Measurements from ENCODE around the gene EEF1B2.
"Not testable (repeated sequence)": the region's sequence is repeated elsewhere in the genome, so short reads cannot be mapped to it uniquely, and the experiment has no call there.

EEF1B2 gene

GRCh38 chr2:206159346-206160124 is at the start of gene EEF1B2, which contains the start of gene NDUFS1:
TSS of gene EEF1B2 (plus strand) at chr2:206159895. CDS start at chr2:206159980, 85 bp downstream.
TSS of gene NDUFS1 (minus strand) at chr2:206159444. CDS start at chr2:206153678, 5,766 bp downstream.
- peak; percentile 96 for DNase-seq (ENCODE audit: low read depth)

- no peak for DNase-seq (ENCODE audit: low read depth)
Measured at GRCh38 chr2:206112108-206112507, 47.6 kb upstream of the EEF1B2 start.

- DNase-seq (ENCODE audit: low read depth): peak; percentile 32
Measured at GRCh38 chr2:206112846-206113547, 46.7 kb upstream of the EEF1B2 start.

GRCh38 chr2:206115026-206115578 is 44.6 kb upstream of the EEF1B2 start:
- DNase-seq (ENCODE audit: low read depth): no peak

GRCh38 chr2:206116278-206116677 is 43.4 kb upstream of the EEF1B2 start:
- no peak for DNase-seq (ENCODE audit: low read depth)

- not testable (repeated sequence) for DNase-seq (ENCODE audit: low read depth)
Measured at GRCh38 chr2:206122569-206122968, 37.1 kb upstream of the EEF1B2 start.

- DNase-seq (ENCODE audit: low read depth): no peak
Measured at GRCh38 chr2:206125901-206126300, 33.8 kb upstream of the EEF1B2 start.

- no peak for DNase-seq (ENCODE audit: low read depth)
Measured at GRCh38 chr2:206127656-206128055, 32.0 kb upstream of the EEF1B2 start.

- no peak for DNase-seq (ENCODE audit: low read depth)
Measured at GRCh38 chr2:206143451-206143850, 16.2 kb upstream of the EEF1B2 start.

- DNase-seq (ENCODE audit: low read depth): no peak
Measured at GRCh38 chr2:206144383-206144782, 15.3 kb upstream of the EEF1B2 start.

- no peak for DNase-seq (ENCODE audit: low read depth)
Measured at GRCh38 chr2:206145665-206146064, 14.0 kb upstream of the EEF1B2 start.

GRCh38 chr2:206149330-206149729 is 10.4 kb upstream of the EEF1B2 start:
- DNase-seq (ENCODE audit: low read depth): no peak

GRCh38 chr2:206150168-206150567 is 9.5 kb upstream of the EEF1B2 start:
- DNase-seq (ENCODE audit: low read depth): no peak

GRCh38 chr2:206150631-206151030 is 9.1 kb upstream of the EEF1B2 start:
- no peak for DNase-seq (ENCODE audit: low read depth)

GRCh38 chr2:206154197-206154596 is 5.5 kb upstream of the EEF1B2 start:
- DNase-seq (ENCODE audit: low read depth): no peak

- DNase-seq (ENCODE audit: low read depth): not testable (repeated sequence)
Measured at GRCh38 chr2:206157014-206157413, 2.7 kb upstream of the EEF1B2 start.

GRCh38 chr2:206158563-206159345 is 941 bp upstream of the EEF1B2 start:
- DNase-seq (ENCODE audit: low read depth): no peak

GRCh38 chr2:206160125-206160806 is 571 bp downstream of the EEF1B2 start:
- DNase-seq (ENCODE audit: low read depth): no peak

GRCh38 chr2:206160807-206161179 is 1.1 kb downstream of the EEF1B2 start:
- DNase-seq (ENCODE audit: low read depth): no peak

- not testable (repeated sequence) for DNase-seq (ENCODE audit: low read depth)
Measured at GRCh38 chr2:206162401-206162800, 2.7 kb downstream of the EEF1B2 start.

- DNase-seq (ENCODE audit: low read depth): no peak
Measured at GRCh38 chr2:206163251-206163880, 3.7 kb downstream of the EEF1B2 start.

Measured in HS-5 (cell line).